HEK293 (cell line): ENCODE data around the gene CFAP58.

Experiments
- CTCF ChIA-PET: fragments of 350-600 bp; formaldehyde crosslinking; extraction: SDS; loops from one replicate; lab custom pipeline; 2021; ENCODE audit warnings: antibody characterized with exemption; lab: Yijun Ruan, JAX
- POLR2A ChIA-PET: fragments of 300-600 bp; formaldehyde crosslinking; extraction: SDS; loops from one replicate; lab custom pipeline; 2020; ENCODE audit warnings: antibody characterized with exemption, inconsistent platforms; lab: Yijun Ruan, JAX
- H3K27ac ChIP-seq: fragments of 200-500 bp; sonication (Bioruptor generic); 2 replicates; pipeline ENCODE4 v1.5.1; 2014; ENCODE audit warnings: low read depth, low read length, control low read depth, inconsistent platforms; ENCODE audit errors: extremely low read depth
- H3K36me3 ChIP-seq, 2 experiments: fragments of 200-500 bp in 1 of 2; sonication (Bioruptor generic) in 1 of 2; 1 replicate in 1 of 2; 2 replicates in 1 of 2; pipeline ENCODE4 v1.5.1; 2014 to 2017; ENCODE audit warnings: inconsistent platforms in 2 of 2, low read length in 2 of 2; ENCODE audit not compliant: control insufficient read depth in 2 of 2, insufficient read depth in 1 of 2
- H3K4me1 ChIP-seq: fragments of 200-500 bp; sonication (Bioruptor generic); 2 replicates; pipeline ENCODE4 v1.5.1; 2014; ENCODE audit warnings: mild to moderate bottlenecking, low read length, inconsistent platforms; ENCODE audit not compliant: control insufficient read depth, insufficient read depth
- H3K4me3 ChIP-seq: 2 replicates; pipeline ENCODE4 v1.5.1; 2011; ENCODE audit warnings: low read depth, mild to moderate bottlenecking, control low read depth, low read length, moderate library complexity
- H3K9me3 ChIP-seq: fragments of 200-500 bp; sonication (Bioruptor generic); 2 replicates; pipeline ENCODE4 v1.5.1; 2014; ENCODE audit warnings: low read depth, low read length, inconsistent platforms; ENCODE audit not compliant: control insufficient read depth, insufficient read depth
- AEBP2 ChIP-seq: fragments of 450-650 bp; formaldehyde crosslinking; IDR thresholded peaks from 2 replicates; pipeline ENCODE4 v1.5.1; 2016; ENCODE audit warnings: missing biosample characterization, missing genetic modification characterization, borderline replicate concordance
- BCL11A ChIP-seq: fragments of 450-650 bp; formaldehyde crosslinking; IDR thresholded peaks from 2 replicates; pipeline ENCODE4 v1.5.1; 2016; ENCODE audit warnings: low read depth, missing biosample characterization, missing genetic modification characterization
- CTCF ChIP-seq: fragments of 450-650 bp; formaldehyde crosslinking; IDR thresholded peaks from 2 replicates; pipeline ENCODE4 v1.5.1; 2016; ENCODE audit warnings: missing biosample characterization, missing genetic modification characterization
- HOXD13 ChIP-seq: sonication (generic); formaldehyde crosslinking; IDR thresholded peaks from 2 replicates; pipeline ENCODE4 v1.8.0; 2022; ENCODE audit warnings: missing genetic modification reagents, borderline replicate concordance
- INSM2 ChIP-seq: fragments of 450-650 bp; formaldehyde crosslinking; IDR thresholded peaks from 2 replicates; pipeline ENCODE4 v1.5.1; 2016; ENCODE audit warnings: missing biosample characterization, missing genetic modification characterization
- KLF10 ChIP-seq: fragments of 450-650 bp; IDR thresholded peaks from 2 replicates; pipeline ENCODE4 v1.5.1; 2018; ENCODE audit warnings: missing biosample characterization, mild to moderate bottlenecking, missing genetic modification characterization
- MEIS1 ChIP-seq: sonication (generic); formaldehyde crosslinking; IDR thresholded peaks from 2 replicates; pipeline ENCODE4 v1.8.1; 2022; ENCODE audit warnings: missing genetic modification reagents, mild to moderate bottlenecking, borderline replicate concordance
- MZF1 ChIP-seq: fragments of 450-650 bp; formaldehyde crosslinking; IDR thresholded peaks from 2 replicates; pipeline ENCODE4 v1.5.1; 2017; ENCODE audit warnings: missing biosample characterization, missing genetic modification characterization, borderline replicate concordance
- OVOL3 ChIP-seq: fragments of 450-650 bp; formaldehyde crosslinking; IDR thresholded peaks from 2 replicates; pipeline ENCODE4 v1.5.1; 2016; ENCODE audit warnings: missing biosample characterization, missing genetic modification characterization
- PRDM10 ChIP-seq: fragments of 450-650 bp; formaldehyde crosslinking; IDR thresholded peaks from 2 replicates; pipeline ENCODE4 v1.5.1; 2016; ENCODE audit warnings: missing biosample characterization, missing genetic modification characterization
- TCF7L2 ChIP-seq: IDR thresholded peaks from 2 replicates; pipeline ENCODE4 v1.6.1; 2011; ENCODE audit warnings: low read depth, mild to moderate bottlenecking, inconsistent platforms, low read length, moderate library complexity, borderline replicate concordance
- ZBTB7A ChIP-seq: fragments of 450-650 bp; formaldehyde crosslinking; IDR thresholded peaks from 2 replicates; pipeline ENCODE4 v1.5.1; 2016; ENCODE audit warnings: low read depth, missing biosample characterization, missing genetic modification characterization
- ZEB2 ChIP-seq: fragments of 450-650 bp; formaldehyde crosslinking; IDR thresholded peaks from 2 replicates; pipeline ENCODE4 v1.5.1; 2016; ENCODE audit warnings: missing biosample characterization, missing genetic modification characterization
- ZFP69B ChIP-seq: fragments of 450-650 bp; formaldehyde crosslinking; IDR thresholded peaks from 2 replicates; pipeline ENCODE4 v1.5.1; 2016; ENCODE audit warnings: missing biosample characterization, missing genetic modification characterization
- ZNF112 ChIP-seq: fragments of 450-650 bp; formaldehyde crosslinking; IDR thresholded peaks from 2 replicates; pipeline ENCODE4 v1.5.0; 2017; ENCODE audit warnings: missing biosample characterization, missing genetic modification characterization
- ZNF37A ChIP-seq: fragments of 450-650 bp; IDR thresholded peaks from 2 replicates; pipeline ENCODE4 v1.5.1; 2018; ENCODE audit warnings: missing biosample characterization, missing genetic modification characterization
- ZNF404 ChIP-seq: fragments of 450-650 bp; formaldehyde crosslinking; IDR thresholded peaks from 2 replicates; pipeline ENCODE4 v1.5.1; 2017; ENCODE audit warnings: missing biosample characterization, missing genetic modification characterization
- ZNF48 ChIP-seq: fragments of 450-650 bp; formaldehyde crosslinking; IDR thresholded peaks from 2 replicates; pipeline ENCODE4 v1.5.1; 2016; ENCODE audit warnings: missing biosample characterization, missing genetic modification characterization
- ZNF514 ChIP-seq: fragments of 450-650 bp; formaldehyde crosslinking; IDR thresholded peaks from 2 replicates; pipeline ENCODE4 v1.5.1; 2016; ENCODE audit warnings: missing biosample characterization, missing genetic modification characterization
- ZNF529 ChIP-seq: fragments of 450-650 bp; formaldehyde crosslinking; IDR thresholded peaks from 2 replicates; pipeline ENCODE4 v1.5.1; 2017; ENCODE audit warnings: missing genetic modification characterization, missing biosample characterization; ENCODE audit not compliant: insufficient replicate concordance
- ZNF585B ChIP-seq: fragments of 450-650 bp; formaldehyde crosslinking; IDR thresholded peaks from 2 replicates; pipeline ENCODE4 v1.5.1; 2016; ENCODE audit warnings: missing biosample characterization, missing genetic modification characterization
- ZNF701 ChIP-seq: fragments of 450-650 bp; formaldehyde crosslinking; IDR thresholded peaks from 2 replicates; pipeline ENCODE4 v1.5.1; 2016; ENCODE audit warnings: missing biosample characterization, missing genetic modification characterization
- ZNF707 ChIP-seq: fragments of 450-650 bp; formaldehyde crosslinking; IDR thresholded peaks from 2 replicates; pipeline ENCODE4 v1.5.1; 2016; ENCODE audit warnings: missing biosample characterization, missing genetic modification characterization
- ZNF785 ChIP-seq: fragments of 450-650 bp; formaldehyde crosslinking; IDR thresholded peaks from 2 replicates; pipeline ENCODE4 v1.5.1; 2016; ENCODE audit warnings: missing biosample characterization, missing genetic modification characterization

Gene CFAP58

GRCh38 chr10:104342941-104343411 lies 10.7 kb upstream of the CFAP58 start:
- Histone ChIP-seq H3K4me3 (no peak overlapping the region), H3K9me3 (no peaks in the 10 kb centered on the region), H3K4me1 (peaks cover 8% of the 10 kb centered on the region), H3K27ac (no peak overlapping the region), H3K36me3 (no peaks in the 10 kb centered on the region)
- CTCF ChIA-PET: interaction anchor here (0.6 to 13.7 kb wide), 3 partner anchors 8 to 52 kb away, joined by 3 to 289 read pairs (median 9); no protein-coding TSS in a partner anchor
- POLR2A ChIA-PET: no interaction called here
- TF ChIP-seq ZEB2 (tag by site-specific recombination) (no peak), BCL11A (tag by site-specific recombination) (no peak), ZNF529 (no peak), ZBTB7A (tag by site-specific recombination) (no peak), HOXD13 (no peak), ZFP69B (tag by site-specific recombination) (no peak), AEBP2 (tag by site-specific recombination) (no peak), INSM2 (tag by site-specific recombination) (no peak), ZNF585B (no peak), ZNF112 (tag by site-specific recombination) (no peak), PRDM10 (tag by site-specific recombination) (no peak), MEIS1 (no peak)

GRCh38 chr10:104344219-104344618 lies 9.4 kb upstream of the CFAP58 start:
- Histone ChIP-seq H3K4me1 (peaks cover 7% of the 10 kb centered on the region), H3K4me3 (no peak overlapping the region), H3K36me3 (no peaks in the 10 kb centered on the region), H3K9me3 (no peaks in the 10 kb centered on the region), H3K27ac (no peak overlapping the region)
- TF ChIP-seq MZF1 (tag by site-specific recombination) (no peak), ZNF707 (tag by site-specific recombination) (no peak), ZNF701 (tag by site-specific recombination) (no peak), ZBTB7A (tag by site-specific recombination) (no peak), ZNF48 (tag by site-specific recombination) (no peak), ZNF404 (tag by site-specific recombination) (no peak), PRDM10 (tag by site-specific recombination) (no peak), TCF7L2 (no peak), ZNF37A (tag by site-specific recombination) (no peak), OVOL3 (tag by site-specific recombination) (no peak), CTCF (no peak), KLF10 (tag by site-specific recombination) (no peak), ZNF785 (tag by site-specific recombination) (no peak), ZNF514 (no peak)
- ChIA-PET POLR2A (no interaction called here), CTCF (interaction anchor here (1.4 to 13.7 kb wide), 3 partner anchors 10 to 50 kb away, joined by 7 to 289 read pairs (median 152); partner anchors contain the start of gene CFAP58)
